GM19035 (cell line): ENCODE measurements around the gene CACNA1E.

Source experiments
- ATAC-seq: cut with Tn5 transposase; IDR thresholded peaks from one replicate; pipeline ENCODE4 v1.9.1; 2021; ENCODE audit not compliant: unreplicated experiment

The CACNA1E gene

GRCh38 chr1:181559142-181559541, 75.8 kb downstream of the CACNA1E start:
- no peak for ATAC-seq

- peak; percentile 58 for ATAC-seq
Measured at GRCh38 chr1:181562395-181562794, 79.1 kb downstream of the CACNA1E start.

- no peak for ATAC-seq
Measured at GRCh38 chr1:181568736-181569135, 85.4 kb downstream of the CACNA1E start.

- ATAC-seq, result no peak
Measured at GRCh38 chr1:181577475-181577874, 94.2 kb downstream of the CACNA1E start.

- ATAC-seq, result no peak
Measured at GRCh38 chr1:181583598-181583997, 100.3 kb downstream of the CACNA1E start.

GRCh38 chr1:181587870-181588438, 104.6 kb downstream of the CACNA1E start:
- ATAC-seq, result no peak

- ATAC-seq, result no peak
Measured at GRCh38 chr1:181588631-181589030, 105.3 kb downstream of the CACNA1E start.

GRCh38 chr1:181592255-181592859, 109.0 kb downstream of the CACNA1E start:
- no peak for ATAC-seq

GRCh38 chr1:181593042-181593441, 109.7 kb downstream of the CACNA1E start:
- no peak for ATAC-seq

GRCh38 chr1:181594553-181594952, 111.2 kb downstream of the CACNA1E start:
- ATAC-seq, result no peak

GRCh38 chr1:181595234-181595633, 111.9 kb downstream of the CACNA1E start:
- ATAC-seq, result no peak

- no peak for ATAC-seq
Measured at GRCh38 chr1:181601186-181601950, 118.1 kb downstream of the CACNA1E start.

- no peak for ATAC-seq
Measured at GRCh38 chr1:181603735-181604410, 120.6 kb downstream of the CACNA1E start.

GRCh38 chr1:181604482-181605249, 121.3 kb downstream of the CACNA1E start:
- ATAC-seq, result no peak

GRCh38 chr1:181607524-181607923, 124.2 kb downstream of the CACNA1E start:
- ATAC-seq, result no peak

- no peak for ATAC-seq
Measured at GRCh38 chr1:181608386-181608785, 125.1 kb downstream of the CACNA1E start.

- ATAC-seq, result no peak
Measured at GRCh38 chr1:181608948-181609347, 125.6 kb downstream of the CACNA1E start.

- no peak for ATAC-seq
Measured at GRCh38 chr1:181612100-181612499, 128.8 kb downstream of the CACNA1E start.

- no peak for ATAC-seq
Measured at GRCh38 chr1:181618559-181618958, 135.2 kb downstream of the CACNA1E start.

- ATAC-seq, result no peak
Measured at GRCh38 chr1:181620183-181620582, 136.9 kb downstream of the CACNA1E start.

- no peak for ATAC-seq
Measured at GRCh38 chr1:181623850-181624249, 140.5 kb downstream of the CACNA1E start.
